Esophagus squamous epithelium (tissue), 4 donors: ENCODE results near the gene KIZ.

Experiments used
- CTCF ChIP-seq, 6 experiments: fragments of 450-650 bp in 4 of 6; fragments of 200-600 bp in 2 of 6; sonication (generic) in 2 of 6; IDR thresholded peaks; one replicate each; pipeline ENCODE4 v1.5.1; 2016 to 2019; ENCODE audit warnings: antibody characterized with exemption in 6 of 6, mild to moderate bottlenecking in 4 of 6, moderate library complexity in 4 of 6
- POLR2A ChIP-seq, 4 donors: fragments of 450-650 bp; IDR thresholded peaks; one replicate each; pipeline ENCODE4 v1.6.1; 2017; ENCODE audit warnings: antibody characterized with exemption in 4 of 4, mild to moderate bottlenecking in 4 of 4, moderate library complexity in 3 of 4

GRCh38 chr20:21179757-21180156 is 53.9 kb downstream of the KIZ start:
- TF ChIP-seq CTCF (IDR thresholded peaks at IDR 0.05): no peak
- TF ChIP-seq POLR2A (IDR thresholded peaks at IDR 0.05): no peak
